HG03108 (cell line): ENCODE results near the gene RAG2.
"Not testable (repeated sequence)": the region's sequence is repeated elsewhere in the genome, so short reads cannot be mapped to it uniquely, and the experiment has no call there.

Experiments
- ATAC-seq: cut with Tn5 transposase; IDR thresholded peaks from one replicate; pipeline ENCODE4 v1.9.1; 2021; ENCODE audit warnings: moderate library complexity; ENCODE audit not compliant: unreplicated experiment

The RAG2 gene

DNA sequence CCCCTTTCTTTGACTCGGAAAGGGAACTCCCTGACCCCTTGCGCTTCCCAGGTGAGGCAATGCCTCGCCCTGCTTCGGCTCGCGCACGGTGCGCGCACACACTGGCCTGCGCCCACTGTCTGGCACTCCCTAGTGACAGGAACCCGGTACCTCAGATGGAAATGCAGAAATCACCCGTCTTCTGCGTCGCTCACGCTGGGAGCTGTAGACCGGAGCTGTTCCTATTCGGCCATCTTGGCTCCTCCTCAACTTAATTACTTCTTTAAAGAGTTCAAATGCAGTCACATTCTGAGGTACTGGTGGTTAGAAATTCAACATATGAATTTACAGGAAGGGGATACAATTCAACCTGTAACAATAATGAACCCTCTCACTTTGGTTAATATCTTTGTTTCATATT, 40.6 kb downstream of the RAG2 start:
- ATAC-seq, result not testable (repeated sequence)

DNA sequence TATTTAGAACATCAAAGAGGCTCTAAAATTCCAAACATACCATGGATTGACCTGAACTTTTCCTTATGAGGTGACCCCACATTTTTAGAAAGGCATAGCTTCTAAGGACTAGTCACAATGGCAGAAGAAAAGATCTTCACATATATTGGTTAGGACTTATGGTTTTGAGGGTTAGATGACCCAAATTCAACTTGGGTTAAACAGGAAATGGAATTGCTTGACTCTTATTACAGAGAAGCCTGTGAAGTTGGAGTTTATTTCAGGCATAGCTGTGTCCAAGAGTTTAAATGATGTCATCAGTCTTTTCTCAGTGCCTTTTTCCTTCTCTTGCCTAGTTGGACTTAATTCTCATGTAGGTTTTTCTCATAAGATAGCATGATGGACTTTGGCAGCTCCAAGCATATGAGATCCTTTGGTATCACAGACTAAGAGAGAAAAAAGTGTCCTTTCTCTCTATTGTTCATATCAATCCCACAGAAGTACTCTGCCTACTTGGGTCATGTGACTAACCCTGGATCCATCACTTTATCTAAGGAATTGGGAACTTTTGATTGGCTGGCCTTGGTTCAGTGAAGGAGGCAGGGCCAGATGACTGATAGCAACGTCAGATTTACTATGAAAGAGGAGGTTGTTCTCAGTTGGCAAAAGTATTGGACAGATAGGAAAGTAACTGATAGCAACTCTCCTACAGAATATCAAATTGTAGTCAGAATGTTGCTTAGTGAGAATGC, 47.5 kb downstream of the RAG2 start:
- no peak for ATAC-seq
